ENCODE data around the gene NOTO. TPM values are rescaled to one million over a fixed set of nuclear protein-coding genes. Genes with fewer than 3 reads are reported as not detected.
"Not testable (repeated sequence)": the region's sequence is repeated elsewhere in the genome, so short reads cannot be mapped to it uniquely, and the experiment has no call there.

The NOTO gene
- total RNA-seq, 1 donor from 2014 or later, result not detected

- DNase-seq (ENCODE audit: low spot score), result not testable (repeated sequence)
These were observed 2.1 kb upstream of the NOTO start for GRCh38 chr2:73200281-73200680.

GRCh38 chr2:73203055-73203681, 794 bp downstream of the NOTO start:
- no peak for DNase-seq (ENCODE audit: low spot score)

GRCh38 chr2:73205611-73206010, 3.2 kb downstream of the NOTO start:
- no peak for DNase-seq (ENCODE audit: low spot score)

- no peak for DNase-seq (ENCODE audit: low spot score)
These were observed 5.9 kb downstream of the NOTO start for GRCh38 chr2:73208258-73208657.

GRCh38 chr2:73210019-73210418, 7.6 kb downstream of the NOTO start:
- DNase-seq (ENCODE audit: low spot score), result no peak

GRCh38 chr2:73210696-73211095, 8.3 kb downstream of the NOTO start:
- no peak for DNase-seq (ENCODE audit: low spot score)

GRCh38 chr2:73212098-73212447, 9.7 kb downstream of the NOTO start:
- no peak for DNase-seq (ENCODE audit: low spot score)

GRCh38 chr2:73212448-73213176, 10.2 kb downstream of the NOTO start:
- peak; percentile 60 for DNase-seq (ENCODE audit: low spot score)

GRCh38 chr2:73214120-73215035, 12.0 kb downstream of the NOTO start, which contains the start of gene SMYD5:
SMYD5 (plus strand) TSS chr2:73214245; CDS start chr2:73214267, 22 bp downstream.
- DNase-seq (ENCODE audit: low spot score), result peak; percentile 84

GRCh38 chr2:73215254-73215653, 12.9 kb downstream of the NOTO start:
- no peak for DNase-seq (ENCODE audit: low spot score)

- no peak for DNase-seq (ENCODE audit: low spot score)
These were observed 14.8 kb downstream of the NOTO start for GRCh38 chr2:73217160-73217559.

- DNase-seq (ENCODE audit: low spot score), result no peak
These were observed 15.5 kb downstream of the NOTO start for GRCh38 chr2:73217826-73218225.

- DNase-seq (ENCODE audit: low spot score), result no peak
These were observed 15.9 kb downstream of the NOTO start for GRCh38 chr2:73218298-73218697.

- no peak for DNase-seq (ENCODE audit: low spot score)
These were observed 21.4 kb downstream of the NOTO start for GRCh38 chr2:73223821-73224220.

- no peak for DNase-seq (ENCODE audit: low spot score)
These were observed 23.4 kb downstream of the NOTO start for GRCh38 chr2:73225513-73226360.

- no peak for DNase-seq (ENCODE audit: low spot score)
These were observed 24.7 kb downstream of the NOTO start for GRCh38 chr2:73227086-73227485.

- DNase-seq (ENCODE audit: low spot score), result no peak
These were observed 26.3 kb downstream of the NOTO start for GRCh38 chr2:73228631-73229030.

GRCh38 chr2:73232403-73233153, 30.2 kb downstream of the NOTO start:
- no peak for DNase-seq (ENCODE audit: low spot score)

- DNase-seq (ENCODE audit: low spot score), result peak; percentile 100
These were observed 31.0 kb downstream of the NOTO start, which contains the start of gene PRADC1 for GRCh38 chr2:73233154-73233931. PRADC1 (minus strand) TSS chr2:73233239; CDS start chr2:73233160, 79 bp downstream.
